GM12878 (cell line): ENCODE data around the gene SUGCT. TPM values are rescaled to one million over a fixed set of nuclear protein-coding genes. Genes with fewer than 3 reads are reported as not detected.

Experiments used
- ATAC-seq: fragments of 200-7000 bp; cut with Tn5 transposase; 3 replicates; pipeline ENCODE4 v1.9.1; 2020; ENCODE audit warnings: mild to moderate bottlenecking, moderate library complexity
- BruUV-seq: library from RNA; stranded (reverse); fragments of 400-500 nt; replicated peaks from 2 replicates; lab custom pipeline; 2021; lab: Mats Ljungman, UMichigan
- CTCF ChIA-PET: fragments of 300-600 bp; sonication (Branson Sonifier 250); formaldehyde crosslinking; extraction: SDS; loops from one replicate; lab custom pipeline; 2021; ENCODE audit warnings: inconsistent platforms; lab: Yijun Ruan, JAX
- POLR2A ChIA-PET: fragments of 350-600 bp; formaldehyde crosslinking; extraction: SDS; loops from one replicate; lab custom pipeline; 2021; ENCODE audit warnings: inconsistent platforms; lab: Charles Lee
- RAD21 ChIA-PET: fragments of 300-600 bp; sonication (Branson Sonifier 250); formaldehyde crosslinking; loops from one replicate; lab custom pipeline; 2023; ENCODE audit warnings: antibody characterized with exemption; ENCODE audit not compliant: unreplicated experiment; lab: Charles Lee
- SMC1A ChIA-PET: fragments of 300-600 bp; sonication (Branson Sonifier 250); formaldehyde crosslinking; loops from one replicate; lab custom pipeline; 2023; ENCODE audit not compliant: unreplicated experiment, uncharacterized antibody; lab: Charles Lee
- DNase-seq: peaks from one replicate; pipeline ENCODE4 v3.0.0-alpha.2; 2011; ENCODE audit warnings: low read depth, low spot score
- FAIRE-seq: peaks from 3 replicates; lab custom pipeline; 2011; peaks lifted over from hg19 to GRCh38; lab: Jason Lieb, UNC
- H2AFZ ChIP-seq: 2 replicates; pipeline ENCODE4 v1.6.0; 2011; ENCODE audit warnings: low read depth, low read length, control low read depth; ENCODE audit not compliant: control insufficient read depth
- H3K27ac ChIP-seq: 2 replicates; pipeline ENCODE4 v1.5.1; 2011; ENCODE audit warnings: control low read depth; ENCODE audit not compliant: control insufficient read depth, insufficient read depth
- H3K27me3 ChIP-seq, 2 experiments: replicated peaks in 1 of 2; 2 replicates each; pipeline versions ENCODE4 v1.6.0 to v1.6.1; 2011; ENCODE audit warnings: low read length in 1 of 2; ENCODE audit not compliant: control insufficient read depth in 2 of 2, insufficient read depth in 2 of 2
- H3K36me3 ChIP-seq, 2 experiments: 2 replicates each; pipeline ENCODE4 v1.5.1; 2011; ENCODE audit warnings: low read length in 1 of 2; ENCODE audit not compliant: control insufficient read depth in 2 of 2, insufficient read depth in 2 of 2
- H3K4me1 ChIP-seq: 2 replicates; pipeline ENCODE4 v1.6.1; 2011; ENCODE audit warnings: mild to moderate bottlenecking, low read length, moderate library complexity, mixed read lengths; ENCODE audit not compliant: control insufficient read depth, insufficient read depth
- H3K4me2 ChIP-seq: 2 replicates; pipeline ENCODE4 v1.6.0; 2011; ENCODE audit warnings: control low read depth; ENCODE audit not compliant: control insufficient read depth, insufficient read depth
- H3K4me3 ChIP-seq: fragments of 200-600 bp; sonication (generic); 2 replicates; pipeline ENCODE4 v1.5.1; 2016
- H3K79me2 ChIP-seq: 2 replicates; pipeline ENCODE4 v1.6.0; 2011; ENCODE audit warnings: low read length; ENCODE audit not compliant: control insufficient read depth, insufficient read depth
- H3K9ac ChIP-seq: 2 replicates; pipeline ENCODE4 v1.8.0; 2011; ENCODE audit warnings: low read length, control low read depth, mixed read lengths; ENCODE audit not compliant: control insufficient read depth, insufficient read depth
- H3K9me3 ChIP-seq: replicated peaks from 3 replicates; pipeline ENCODE4 v1.5.1; 2011; ENCODE audit warnings: mild to moderate bottlenecking, low read length; ENCODE audit not compliant: control insufficient read depth, insufficient read depth
- H4K20me1 ChIP-seq: 2 replicates; pipeline ENCODE4 v1.6.0; 2011; ENCODE audit not compliant: control insufficient read depth, insufficient read depth
- ASH2L ChIP-seq: fragments of 300-600, 200-600 bp; sonication (generic); IDR thresholded peaks from 2 replicates; pipeline ENCODE4 v1.6.1; 2017; ENCODE audit warnings: low read depth, mild to moderate bottlenecking, borderline replicate concordance
- BCL11A ChIP-seq: IDR thresholded peaks from 2 replicates; pipeline ENCODE4 v1.6.1; 2011; ENCODE audit warnings: low read depth, low read length
- CUX1 ChIP-seq: IDR thresholded peaks from 2 replicates; pipeline ENCODE4 v1.6.1; 2012; ENCODE audit warnings: improper control_type of control experiment, low read depth, low read length; ENCODE audit not compliant: insufficient replicate concordance
- IKZF1 ChIP-seq: fragments of 450-650 bp; conservative IDR thresholded peaks from 2 replicates; pipeline ENCODE4 v1.6.1; 2017; ENCODE audit warnings: antibody characterized with exemption, mild to moderate bottlenecking
- IRF4 ChIP-seq: IDR thresholded peaks from 2 replicates; pipeline ENCODE4 v1.6.1; 2011; ENCODE audit warnings: low read depth, low read length
- JUNB ChIP-seq: IDR thresholded peaks from 2 replicates; pipeline ENCODE4 v1.6.1; 2016; ENCODE audit warnings: antibody characterized with exemption, mild to moderate bottlenecking
- NKRF ChIP-seq: fragments of 450-650 bp; conservative IDR thresholded peaks from 2 replicates; pipeline ENCODE4 v1.6.1; 2017; ENCODE audit warnings: mild to moderate bottlenecking, moderate library complexity
- PKNOX1 ChIP-seq: fragments of 450-650 bp; IDR thresholded peaks from 2 replicates; pipeline ENCODE4 v1.6.1; 2016; ENCODE audit warnings: mild to moderate bottlenecking
- PML ChIP-seq: IDR thresholded peaks from 2 replicates; pipeline ENCODE4 v1.6.1; 2012; ENCODE audit warnings: low read length, inconsistent platforms
- RAD51 ChIP-seq: fragments of 450-650 bp; IDR thresholded peaks from 2 replicates; pipeline ENCODE4 v1.6.1; 2016; ENCODE audit warnings: moderate library complexity, mild to moderate bottlenecking, inconsistent platforms
- SKIL ChIP-seq: fragments of 450-650 bp; IDR thresholded peaks from 2 replicates; pipeline ENCODE4 v1.6.1; 2017; ENCODE audit warnings: mild to moderate bottlenecking, low read depth, inconsistent platforms; ENCODE audit not compliant: poor library complexity, severe bottlenecking
- SP1 ChIP-seq: IDR thresholded peaks from one replicate; pipeline ENCODE4 v1.6.1; 2011; ENCODE audit warnings: low read depth, low read length
- ZNF384 ChIP-seq: IDR thresholded peaks from 2 replicates; pipeline ENCODE4 v1.6.1; 2012; ENCODE audit warnings: low read depth, mild to moderate bottlenecking, low read length, improper control_type of control experiment, borderline replicate concordance
- ZZZ3 ChIP-seq: IDR thresholded peaks from 2 replicates; pipeline ENCODE4 v1.6.1; 2011; ENCODE audit warnings: low read depth; ENCODE audit not compliant: control insufficient read depth, insufficient read length
- WGBS: methylation state at CpG from one replicate; pipeline ENCODE4 v1.1.6; 2016; ENCODE audit warnings: low lambda C conversion rate; ENCODE audit not compliant: insufficient replicate concordance, insufficient coverage; ENCODE audit errors: missing lambda C conversion rate; 5-methylcytosine and 5-hydroxymethylcytosine counted together
- in situ Hi-C: fragments of 300-500 bp; cut with MboI; formaldehyde crosslinking; loops from 9 replicates; pipeline ENCODE4 v1.14.3; 2018; ENCODE audit warnings: mixed read lengths
- intact Hi-C: fragments of 100-400 bp; cut with micrococcal nuclease; formaldehyde crosslinking; loops from one replicate; pipeline ENCODE4 v1.14.2; 2022; ENCODE audit not compliant: unreplicated experiment
- polyA plus RNA-seq, 11 experiments: library from polyadenylated mRNA; depleted of rRNA in 4 of 11; unstranded in 6 of 11; stranded (reverse) in 5 of 11; fragments of >200 nt; fragmentation: Nextera tagmentation in 4 of 11; fragmentation: Illumina TruSeq in 1 of 11; extraction: Ambion mirVana in 4 of 11; extraction: Trizol in 1 of 11; gene quantifications; 1 replicate in 1 of 11; 2 replicates in 10 of 11; pipeline versions ENCODE4 v1.2.1 to v1.2.3, GENCODE V29; 2011 to 2016; ENCODE audit warnings: inconsistent platforms in 2 of 11, missing spikeins in 2 of 11, low read depth in 1 of 11
- total RNA-seq, 4 experiments: library from RNA; depleted of rRNA in 3 of 4; stranded (reverse); fragments of >200 nt in 3 of 4; fragmentation: Illumina TruSeq in 1 of 4; extraction: Trizol in 1 of 4; gene quantifications; 2 replicates each; pipeline versions ENCODE4 v1.2.1 to v1.2.3, GENCODE V29; 2013 to 2021

The SUGCT gene
- total and polyA plus RNA-seq, 10 of the 15 experiments (the other 5 are each of a cell fraction or from before 2014, with no cell fraction given): 0.08 to 1.2 (median 0.67) TPM; not detected in 1

- CTCF ChIA-PET: no interaction called here
- no peak overlapping the region for H3K4me3 ChIP-seq
- intact Hi-C loops: no loop called here
- no peaks in the 10 kb centered on the region for H3K79me2 ChIP-seq
- RAD21 ChIA-PET: interaction anchor here (0.9 kb wide), 1 partner anchor 12 kb away, joined by 3 read pairs; no protein-coding TSS in a partner anchor
- no peaks in the 10 kb centered on the region for H3K4me1 ChIP-seq
- no peaks in the 10 kb centered on the region for H4K20me1 ChIP-seq
- no peaks in the 10 kb centered on the region for H3K27me3 ChIP-seq
- FAIRE-seq: no peak
- no peak overlapping the region for H3K27ac ChIP-seq
- no TSS peak for BruUV-seq
- no peaks in the 10 kb centered on the region for H3K36me3 ChIP-seq
- in situ Hi-C loops: no loop called here
- TF ChIP-seq SKIL (no peak), IRF4 (no peak), CUX1 (no peak), BCL11A (no peak), ZNF384 (no peak), RAD51 (no peak), ASH2L (no peak), SP1 (no peak), PKNOX1 (no peak), ZZZ3 (no peak), PML (no peak), IKZF1 (no peak), NKRF (no peak), JUNB (no peak)
- H3K9ac ChIP-seq: no peak overlapping the region
- H3K9me3 ChIP-seq: no peaks in the 10 kb centered on the region
- H3K4me2 ChIP-seq: no peak overlapping the region
- WGBS: 25% methylated on average over 10 of the region's 10 CpGs
- H2AFZ ChIP-seq: no peak overlapping the region
- POLR2A ChIA-PET: no interaction called here
- SMC1A ChIA-PET: no interaction called here
- no peak for DNase-seq
- ATAC-seq: no peak
Measured at GRCh38 chr7:40865441-40866233, 730.8 kb downstream of the SUGCT start.
